ENCODE data around the gene CLEC5A. TPM values are rescaled to one million over a fixed set of nuclear protein-coding genes. Genes with fewer than 3 reads are reported as not detected.

CLEC5A gene
- total RNA-seq, 1 experiment from 2014 or later, result not detected

GRCh38 chr7:141991140-141991539 is 44.4 kb upstream of the CLEC5A start:
- no peaks in the 10 kb centered on the region for H3K27me3 ChIP-seq (ENCODE audit: insufficient read depth, low read length)
- no peak overlapping the region for H3K18ac ChIP-seq (ENCODE audit: insufficient read length, low read depth, low read length)
- H3K9me3 Mint-ChIP-seq, result peaks cover 0 to 2% of the 10 kb centered on the region in 2 experiments; a peak in 1 of 5 replicates
- no peak for DNase-seq
- H2BK15ac ChIP-seq (ENCODE audit: low read depth, low read length), result no peak overlapping the region
- H3K79me2 ChIP-seq (ENCODE audit: insufficient read depth, low read length), result no peaks in the 10 kb centered on the region
- no peak overlapping the region for H2AK5ac ChIP-seq (ENCODE audit: insufficient read length, low read length)
- no peak overlapping the region for H2BK120ac ChIP-seq (ENCODE audit: low read depth, low read length, poor library complexity, severe bottlenecking)
- WGBS (ENCODE audit: extremely low coverage, insufficient read length, low lambda C conversion rate), result no CpG with 5 or more reads among the region's 6 CpGs
- no peak overlapping the region for H3K27ac Mint-ChIP-seq
- H3K4me2 ChIP-seq (ENCODE audit: insufficient read depth, insufficient read length, low read length), result no peak overlapping the region
- H3K9me3 ChIP-seq (ENCODE audit: control insufficient read depth, low read depth, low read length), result no peaks in the 10 kb centered on the region
- H3K23me2 ChIP-seq (ENCODE audit: insufficient read length, low read depth, low read length, poor library complexity, severe bottlenecking), result no peaks in the 10 kb centered on the region
- no peak overlapping the region for H4K5ac ChIP-seq (ENCODE audit: insufficient read length, low read depth, low read length)
- no peak overlapping the region for H3K4me3 Mint-ChIP-seq
- H3K4me1 ChIP-seq (ENCODE audit: insufficient read depth, low read length), result no peaks in the 10 kb centered on the region
- H2BK5ac ChIP-seq (ENCODE audit: insufficient read length, low read length), result no peak overlapping the region
- no peak overlapping the region for H3K27ac ChIP-seq (ENCODE audit: insufficient read length, low read depth, low read length)
- TF ChIP-seq, protein P1, sequence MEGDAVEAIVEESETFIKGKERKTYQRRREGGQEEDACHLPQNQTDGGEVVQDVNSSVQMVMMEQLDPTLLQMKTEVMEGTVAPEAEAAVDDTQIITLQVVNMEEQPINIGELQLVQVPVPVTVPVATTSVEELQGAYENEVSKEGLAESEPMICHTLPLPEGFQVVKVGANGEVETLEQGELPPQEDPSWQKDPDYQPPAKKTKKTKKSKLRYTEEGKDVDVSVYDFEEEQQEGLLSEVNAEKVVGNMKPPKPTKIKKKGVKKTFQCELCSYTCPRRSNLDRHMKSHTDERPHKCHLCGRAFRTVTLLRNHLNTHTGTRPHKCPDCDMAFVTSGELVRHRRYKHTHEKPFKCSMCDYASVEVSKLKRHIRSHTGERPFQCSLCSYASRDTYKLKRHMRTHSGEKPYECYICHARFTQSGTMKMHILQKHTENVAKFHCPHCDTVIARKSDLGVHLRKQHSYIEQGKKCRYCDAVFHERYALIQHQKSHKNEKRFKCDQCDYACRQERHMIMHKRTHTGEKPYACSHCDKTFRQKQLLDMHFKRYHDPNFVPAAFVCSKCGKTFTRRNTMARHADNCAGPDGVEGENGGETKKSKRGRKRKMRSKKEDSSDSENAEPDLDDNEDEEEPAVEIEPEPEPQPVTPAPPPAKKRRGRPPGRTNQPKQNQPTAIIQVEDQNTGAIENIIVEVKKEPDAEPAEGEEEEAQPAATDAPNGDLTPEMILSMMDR (conservative IDR thresholded peaks at IDR 0.05), result no peak
- no peaks in the 10 kb centered on the region for H3K79me1 ChIP-seq (ENCODE audit: insufficient read depth, low read depth, low read length, poor library complexity, severe bottlenecking)
- no peak overlapping the region for H2AFZ ChIP-seq (ENCODE audit: low read length)
- H3K56ac ChIP-seq (ENCODE audit: insufficient read length, low read depth, low read length), result no peak overlapping the region
- no peak overlapping the region for H3K9ac ChIP-seq (ENCODE audit: extremely low read depth, insufficient read length, low read length)
- no peak overlapping the region for H2BK12ac ChIP-seq (ENCODE audit: insufficient read length, low read depth, low read length)
- peaks cover 6 to 8% of the 10 kb centered on the region in 2 experiments for H3K4me1 Mint-ChIP-seq
- H3K36me3 Mint-ChIP-seq (ENCODE audit: insufficient read depth in 1 of 3, low read depth in 3 of 3), result peaks cover 0 to 7% (median 2%) of the 10 kb centered on the region in 3 experiments; a peak in 2 of 7 replicates
- H3K14ac ChIP-seq (ENCODE audit: insufficient read depth, low read length), result no peak overlapping the region
- H3T11ph ChIP-seq (ENCODE audit: low read length), result no peak overlapping the region
- no peak overlapping the region for H3K23ac ChIP-seq (ENCODE audit: insufficient read length, low read depth, low read length)
- H4K8ac ChIP-seq (replicated peaks; ENCODE audit: insufficient read length, low read depth, low read length), result no peak overlapping the region
- peaks cover 3% of the 10 kb centered on the region; the same call in 1 of the 2 replicates for H3K27me3 Mint-ChIP-seq (ENCODE audit: low read depth)
- no peak overlapping the region for H2BK20ac ChIP-seq (ENCODE audit: low read depth, low read length, poor library complexity, severe bottlenecking)
- H4K91ac ChIP-seq (ENCODE audit: insufficient read length, low read depth, low read length), result no peak overlapping the region
- no peaks in the 10 kb centered on the region for H4K20me1 ChIP-seq (ENCODE audit: control insufficient read depth, insufficient read depth, insufficient read length)
- no peak overlapping the region for H3K4ac ChIP-seq (ENCODE audit: low read depth, low read length)
